ENCODE results near the gene RASSF5. TPM values are rescaled to one million over a fixed set of nuclear protein-coding genes. Genes with fewer than 3 reads are reported as not detected.

The RASSF5 gene
- total and polyA plus RNA-seq, 12 donors, result 0.90 to 26.0 (median 6.4) TPM

- ATAC-seq, result peak; percentile 9 to 76 (median 62)
Observed at GRCh38 chr1:206575165-206575893, 68.0 kb downstream of the RASSF5 start.

GRCh38 chr1:206575894-206576737 lies 68.8 kb downstream of the RASSF5 start:
- H3K4me3 ChIP-seq, result peak overlapping the region in 1 of 10 donors; percentile 26
- no peaks in the 10 kb centered on the region for H3K27me3 ChIP-seq
- ATAC-seq (no peak), DNase-seq (no peak)
- peaks cover 4 to 99% (median 33%) of the 10 kb centered on the region in 9 donors for H3K4me1 ChIP-seq
- 84 to 90% methylated on average over 3 of the region's 3 CpGs for WGBS, 2 donors
- H3K36me3 ChIP-seq, result no peaks in the 10 kb centered on the region
- H3K27ac ChIP-seq, result peak overlapping the region in 7 of 10 donors; percentile 27 to 97 (median 66)
- no peaks in the 10 kb centered on the region for H3K9me3 ChIP-seq
- intact Hi-C loops (cut with DNase I), result no loop called here
- no peak for TF ChIP-seq CTCF (IDR thresholded peaks at IDR 0.05)

More at GRCh38 chr1:206575165-206575893, 68.0 kb downstream of the RASSF5 start:
- Histone ChIP-seq H3K27me3 (no peaks in the 10 kb centered on the region), H3K4me3 (peak overlapping the region in 1 of 10 donors; percentile 26), H3K9me3 (no peaks in the 10 kb centered on the region), H3K4me1 (peaks cover 4 to 98% (median 30%) of the 10 kb centered on the region in 9 donors), H3K27ac (peak overlapping the region in 8 of 10 donors; percentile 27 to 97 (median 62)), H3K36me3 (peaks cover 0 to 3% (median 0%) of the 10 kb centered on the region in 9 donors)
- peak in 1 of 2 donors; percentile 70 for DNase-seq
- 44 to 53% methylated on average over 11 of the region's 11 CpGs for WGBS, 2 donors
- no peak for TF ChIP-seq CTCF (IDR thresholded peaks at IDR 0.05)
- intact Hi-C loops (cut with DNase I), result no loop called here

GRCh38 chr1:206577626-206578025 lies 70.3 kb downstream of the RASSF5 start:
- Histone ChIP-seq H3K4me3 (no peak overlapping the region), H3K4me1 (peaks cover 4 to 99% (median 33%) of the 10 kb centered on the region in 9 donors), H3K36me3 (peaks cover 0 to 3% (median 0%) of the 10 kb centered on the region in 9 donors), H3K9me3 (no peaks in the 10 kb centered on the region), H3K27ac (peak overlapping the region in 1 of 10 donors; percentile 97), H3K27me3 (no peaks in the 10 kb centered on the region)
- intact Hi-C loops (cut with DNase I), result no loop called here
- TF ChIP-seq CTCF (IDR thresholded peaks at IDR 0.05), result no peak
- DNase-seq (no peak), ATAC-seq (no peak)
- 84 to 85% methylated on average over 4 of the region's 4 CpGs for WGBS, 2 donors

Data from heart right ventricle (tissue), 16 donors.